Cerebellar nuclear complex (tissue), 1 donor: ENCODE results near the gene AKAP13.

Experiments
- DNase-seq, 2 experiments: peaks; one replicate each; lab custom pipeline; 2025; lab: John Stamatoyannopoulos, UW

AKAP13 gene

GRCh38 chr15:85741021-85741421, 360.6 kb downstream of the AKAP13 start:
- DNase-seq, result no peak

- DNase-seq, result no peak
Observed at GRCh38 chr15:85741662-85742061, 361.3 kb downstream of the AKAP13 start.

GRCh38 chr15:85742186-85742821, 361.9 kb downstream of the AKAP13 start:
- DNase-seq, result no peak

GRCh38 chr15:85743392-85744055, 363.1 kb downstream of the AKAP13 start:
- no peak for DNase-seq

GRCh38 chr15:85744579-85744978, 364.2 kb downstream of the AKAP13 start:
- no peak for DNase-seq

- no peak for DNase-seq
Observed at GRCh38 chr15:85745023-85745422, 364.6 kb downstream of the AKAP13 start.

GRCh38 chr15:85745525-85746150, 365.2 kb downstream of the AKAP13 start:
- no peak for DNase-seq

- DNase-seq, result no peak
Observed at GRCh38 chr15:85746641-85747040, 366.2 kb downstream of the AKAP13 start.

- no peak for DNase-seq
Observed at GRCh38 chr15:85748176-85748575, 367.8 kb downstream of the AKAP13 start.

- DNase-seq, result no peak
Observed at GRCh38 chr15:85748729-85749128, 368.3 kb downstream of the AKAP13 start.

GRCh38 chr15:85749261-85750151, 369.1 kb downstream of the AKAP13 start:
- DNase-seq, result no peak

- no peak for DNase-seq
Observed at GRCh38 chr15:85750319-85751290, 370.2 kb downstream of the AKAP13 start.

- no peak for DNase-seq
Observed at GRCh38 chr15:85751291-85752123, 371.1 kb downstream of the AKAP13 start.

GRCh38 chr15:85752124-85752475, 371.7 kb downstream of the AKAP13 start:
- DNase-seq, result no peak

GRCh38 chr15:85752491-85752961, 372.1 kb downstream of the AKAP13 start:
- peak in 1 of 2 experiments; percentile 26 for DNase-seq

- no peak for DNase-seq
Observed at GRCh38 chr15:85753261-85753660, 372.9 kb downstream of the AKAP13 start.

GRCh38 chr15:85753791-85754452, 373.5 kb downstream of the AKAP13 start:
- no peak for DNase-seq

GRCh38 chr15:85754989-85755388, 374.6 kb downstream of the AKAP13 start:
- no peak for DNase-seq

GRCh38 chr15:85755471-85755870, 375.1 kb downstream of the AKAP13 start:
- DNase-seq, result no peak

- DNase-seq, result no peak
Observed at GRCh38 chr15:85755942-85756341, 375.5 kb downstream of the AKAP13 start.
